HG02981 (cell line): Measurements from ENCODE around the gene YIPF6.
"Not testable (repeated sequence)": the region's sequence is repeated elsewhere in the genome, so short reads cannot be mapped to it uniquely, and the experiment has no call there.

Experiments
- ATAC-seq: cut with Tn5 transposase; IDR thresholded peaks from one replicate; pipeline ENCODE4 v1.9.1; 2021; ENCODE audit warnings: mild to moderate bottlenecking, moderate library complexity; ENCODE audit not compliant: unreplicated experiment

Gene YIPF6

DNA sequence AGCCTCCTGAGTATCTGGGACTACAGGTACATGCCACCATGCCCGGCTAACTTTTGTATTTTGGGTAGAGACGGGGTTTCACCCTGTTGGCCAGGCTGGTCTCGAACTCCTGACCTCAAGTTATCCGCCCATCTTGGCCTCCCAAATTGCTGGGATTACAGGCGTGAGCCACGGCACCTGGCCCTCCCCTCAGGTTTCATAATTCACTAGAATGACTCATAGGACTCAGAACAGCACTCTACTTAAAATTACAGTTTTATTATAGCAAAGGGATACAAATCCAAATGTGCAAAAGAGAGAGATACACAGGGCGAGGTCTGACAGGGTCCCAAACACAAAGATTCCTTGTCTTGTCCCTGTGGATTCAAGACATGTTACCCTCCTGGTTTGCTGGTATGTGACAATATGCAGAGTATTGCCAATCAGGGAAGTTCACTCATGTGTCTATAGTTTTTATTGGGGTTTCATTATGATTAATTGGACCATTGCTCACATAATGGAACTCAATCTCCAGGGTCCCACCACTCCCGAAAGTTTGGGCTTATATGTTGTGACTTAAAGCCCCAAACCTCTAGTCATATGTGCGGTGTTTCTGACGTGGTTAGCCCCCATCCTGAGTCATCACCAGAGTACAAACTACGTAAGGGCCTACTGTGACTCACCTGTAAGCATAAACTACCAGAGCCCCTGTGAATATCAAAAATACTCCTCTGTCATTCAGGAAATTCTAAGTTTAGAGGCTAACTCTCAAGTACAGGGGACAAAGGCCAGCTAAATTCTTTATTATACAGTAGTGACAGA is 5.2 kb downstream of the YIPF6 start:
- ATAC-seq = peak; percentile 62

DNA sequence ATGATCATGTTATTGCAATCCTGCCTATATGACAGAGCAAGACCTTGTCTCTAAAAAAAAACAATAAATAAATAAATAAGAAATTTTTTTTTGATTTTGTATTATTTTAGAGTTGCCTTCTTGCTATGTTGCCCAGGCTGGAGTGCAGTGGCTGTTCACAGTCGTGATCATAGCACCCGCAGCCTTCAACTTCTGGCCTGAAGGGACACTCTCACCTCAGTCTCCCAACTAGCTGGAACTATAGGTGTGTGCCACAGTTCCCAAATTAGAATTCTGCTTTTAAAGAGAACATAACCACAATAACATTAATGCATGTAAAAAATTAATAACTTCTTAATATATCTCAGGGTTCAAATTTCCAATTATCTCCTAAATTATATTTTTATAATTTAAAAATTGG is 7.8 kb downstream of the YIPF6 start:
- no peak for ATAC-seq

DNA sequence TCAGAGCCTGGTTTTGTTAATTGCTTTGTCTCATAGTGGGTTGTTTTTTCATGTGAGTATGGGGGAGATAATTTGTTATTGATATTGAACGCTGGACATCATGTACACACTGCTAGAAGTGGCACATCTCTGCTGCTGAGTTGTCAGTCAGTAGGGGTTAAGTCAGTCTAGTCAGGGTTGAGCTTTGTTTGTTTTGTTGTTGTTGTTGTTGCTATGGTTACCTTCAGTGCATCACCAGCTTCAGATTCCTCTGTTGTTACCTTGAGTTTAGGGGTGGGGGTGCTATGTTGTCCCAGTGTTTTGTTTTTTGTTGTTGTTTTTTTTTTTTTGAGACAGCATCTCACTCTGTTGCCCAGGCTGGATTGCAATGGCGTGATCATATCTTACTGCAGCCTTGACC is 9.9 kb downstream of the YIPF6 start:
- ATAC-seq = peak; percentile 42

DNA sequence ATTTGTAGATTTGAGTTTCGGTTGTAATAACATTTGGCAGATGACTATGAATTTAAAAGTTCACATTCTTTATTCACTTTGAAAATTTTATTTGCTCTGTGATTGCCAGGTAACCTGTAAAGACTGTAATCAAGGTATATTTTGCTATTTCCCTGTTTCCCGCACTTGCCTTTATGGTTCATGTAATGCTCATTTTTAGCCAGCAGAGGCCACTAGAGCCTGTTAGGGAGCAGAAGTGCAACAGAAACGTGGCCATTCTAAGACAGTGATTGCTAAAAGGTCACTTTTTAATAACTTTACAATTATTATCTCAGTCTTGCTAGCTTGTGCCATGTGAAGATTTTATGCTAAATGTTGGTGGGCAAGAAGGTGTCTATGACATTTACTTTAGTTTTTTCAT is 12.4 kb downstream of the YIPF6 start:
- peak; percentile 80 for ATAC-seq

DNA sequence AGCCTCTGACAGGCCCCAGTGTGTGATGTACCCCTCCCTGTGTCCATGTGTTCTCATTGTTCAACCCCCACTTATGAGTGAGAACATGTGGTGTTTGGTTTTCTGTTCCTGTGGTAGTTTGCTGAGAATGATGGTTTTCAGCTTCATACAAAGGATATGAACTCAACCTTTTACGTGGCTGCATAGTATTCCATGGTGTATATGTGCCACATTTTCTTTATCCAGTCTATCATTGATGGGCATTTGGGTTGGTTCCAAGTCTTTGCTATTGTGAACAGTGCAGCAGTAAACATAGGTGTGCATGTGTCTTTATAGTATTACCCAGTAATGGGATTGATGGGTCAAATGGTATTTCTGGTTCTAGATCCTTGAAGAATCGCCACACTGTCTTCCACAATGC is 25.8 kb downstream of the YIPF6 start:
- ATAC-seq = not testable (repeated sequence)

DNA sequence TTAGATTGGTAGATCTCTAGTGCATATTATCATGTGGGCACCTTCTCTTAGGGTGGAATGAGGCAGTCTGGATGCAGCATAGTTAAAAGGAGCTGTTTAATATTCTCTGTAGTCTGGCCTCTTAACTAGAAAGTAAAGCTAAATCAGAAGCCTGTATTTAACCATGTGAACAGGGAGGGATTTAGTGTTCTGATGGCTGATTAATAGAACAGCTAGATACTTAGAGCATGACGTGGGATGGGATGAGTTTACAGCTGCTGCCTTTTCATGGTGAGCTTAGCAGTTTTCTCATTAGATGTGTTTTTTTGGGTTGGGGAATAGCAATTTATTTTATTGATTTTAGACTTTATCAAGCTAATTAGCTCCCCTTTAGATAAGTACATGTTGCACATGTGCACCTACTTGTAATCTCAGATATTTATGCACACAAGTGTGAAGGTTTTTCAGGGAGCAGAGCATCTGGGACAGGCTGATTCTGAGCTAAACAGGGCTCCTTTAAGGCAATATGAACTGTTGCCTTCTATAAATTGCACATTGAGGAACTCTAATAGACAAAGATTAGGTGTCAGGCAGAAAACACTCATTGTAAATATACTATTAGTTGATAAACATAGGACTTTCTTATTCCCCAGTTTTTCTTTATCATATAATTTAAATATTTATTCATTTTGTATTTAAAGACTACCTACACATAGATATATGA is 34.1 kb downstream of the YIPF6 start:
- no peak for ATAC-seq

DNA sequence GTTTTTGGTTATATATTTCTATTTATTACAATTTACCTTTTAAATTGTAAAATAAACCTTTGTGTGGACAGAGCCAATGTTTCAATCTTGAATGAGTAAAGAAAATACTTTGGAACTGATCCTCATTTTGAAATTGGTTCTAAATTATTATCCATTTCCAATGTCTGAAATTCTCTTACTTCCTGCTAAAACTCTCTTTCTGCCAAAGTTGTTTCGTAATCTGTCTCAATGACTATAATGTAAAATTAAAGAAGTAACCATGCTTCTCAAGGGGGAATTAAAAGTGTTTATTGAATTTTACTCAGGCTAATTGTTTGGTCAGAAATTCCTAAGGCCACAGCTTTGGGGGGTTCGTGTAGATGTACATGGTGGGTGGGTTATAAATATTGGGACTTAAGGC is 34.8 kb downstream of the YIPF6 start:
- ATAC-seq = no peak

DNA sequence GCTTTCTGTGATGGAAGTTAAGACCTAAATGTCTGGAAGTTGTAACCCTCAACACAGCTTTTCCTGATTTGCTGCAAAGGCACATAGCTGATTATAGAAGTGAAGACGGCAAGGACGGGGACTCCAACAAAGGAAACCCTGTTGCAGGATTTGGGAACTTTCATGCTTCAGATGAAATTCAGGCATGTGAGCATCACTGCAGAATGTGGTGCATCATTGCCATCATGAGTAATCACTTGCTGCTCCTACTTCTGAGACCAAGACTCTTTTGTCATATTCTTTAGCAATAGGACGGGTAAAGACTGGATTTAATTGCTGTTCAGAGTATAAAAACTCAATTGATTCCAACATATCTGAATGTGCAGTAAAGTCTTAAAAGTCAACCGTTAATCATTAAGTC is 35.8 kb downstream of the YIPF6 start:
- ATAC-seq = no peak

DNA sequence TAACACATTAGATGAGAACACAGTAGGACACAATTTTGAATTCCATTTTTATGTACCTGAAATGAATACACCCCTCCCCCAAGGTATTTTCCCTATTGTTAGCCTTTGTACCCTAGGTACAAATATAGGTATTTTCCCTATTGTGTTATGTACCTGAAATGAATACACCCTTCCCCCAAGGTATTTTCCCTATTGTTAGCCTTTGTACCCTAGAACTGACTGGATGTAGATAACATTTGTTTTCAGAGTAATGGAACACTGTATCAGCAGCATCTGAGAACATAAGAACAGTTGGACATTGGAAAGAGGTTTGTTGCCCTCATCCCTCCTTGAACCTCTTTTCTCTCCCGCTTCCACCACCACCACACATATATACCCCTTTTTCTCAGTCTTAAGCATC is 37.6 kb downstream of the YIPF6 start:
- no peak for ATAC-seq

DNA sequence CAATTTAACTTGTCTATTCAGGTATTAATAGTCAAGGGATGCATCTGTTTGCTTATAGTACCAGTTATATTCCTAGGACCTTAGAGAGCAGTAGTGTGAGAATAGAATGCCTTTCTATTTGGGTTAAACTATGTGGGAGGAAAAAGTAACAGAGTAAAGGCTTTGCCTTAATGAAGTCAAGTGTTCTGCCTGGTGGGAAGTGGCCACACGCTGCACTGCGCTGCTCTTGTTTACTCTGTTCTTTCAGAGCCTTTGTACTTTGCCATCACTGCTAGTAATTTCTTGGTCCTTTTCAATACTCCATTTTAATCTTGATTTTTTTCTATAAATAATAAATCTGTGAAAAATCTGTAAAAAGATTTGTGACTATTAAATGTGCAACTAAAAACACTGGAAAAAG is 38.0 kb downstream of the YIPF6 start:
- ATAC-seq = no peak

DNA sequence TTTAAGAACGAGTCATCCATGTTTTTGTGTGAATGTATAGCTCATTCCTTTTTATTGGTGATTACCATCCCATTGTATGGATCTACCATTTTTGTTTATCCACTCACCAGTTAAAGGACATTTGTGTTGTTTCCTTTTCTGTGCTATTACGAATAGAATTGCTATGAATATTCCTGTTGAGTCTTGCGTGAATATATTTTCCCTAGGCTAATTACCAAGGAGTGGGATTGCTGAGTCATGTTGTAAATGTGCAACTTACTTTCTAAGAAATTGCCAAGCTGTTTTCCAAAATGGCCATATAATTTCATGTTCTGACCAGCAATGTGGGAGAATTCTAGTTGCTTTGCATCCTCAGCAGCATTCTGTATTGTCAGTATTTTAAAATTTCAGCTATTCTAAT is 51.3 kb downstream of the YIPF6 start:
- ATAC-seq = no peak

DNA sequence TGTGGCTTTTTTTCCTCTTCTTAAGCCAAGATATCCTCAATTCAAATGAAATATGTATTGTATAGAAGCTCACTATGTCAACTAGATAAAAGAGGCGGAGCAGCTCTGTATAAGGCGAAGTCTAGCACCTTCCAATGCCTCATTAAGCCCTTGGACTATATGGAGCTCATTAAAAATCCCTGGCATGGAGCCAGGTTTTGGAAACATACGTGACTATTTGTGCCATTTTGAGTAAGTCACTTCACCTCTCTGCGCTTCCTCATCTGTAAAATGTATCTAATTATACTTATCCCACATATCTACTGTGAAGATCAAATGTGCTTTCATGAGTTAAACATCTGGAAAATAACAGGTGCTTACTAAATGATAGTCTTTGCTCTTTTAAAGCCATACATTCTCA is 57.2 kb downstream of the YIPF6 start:
- no peak for ATAC-seq

DNA sequence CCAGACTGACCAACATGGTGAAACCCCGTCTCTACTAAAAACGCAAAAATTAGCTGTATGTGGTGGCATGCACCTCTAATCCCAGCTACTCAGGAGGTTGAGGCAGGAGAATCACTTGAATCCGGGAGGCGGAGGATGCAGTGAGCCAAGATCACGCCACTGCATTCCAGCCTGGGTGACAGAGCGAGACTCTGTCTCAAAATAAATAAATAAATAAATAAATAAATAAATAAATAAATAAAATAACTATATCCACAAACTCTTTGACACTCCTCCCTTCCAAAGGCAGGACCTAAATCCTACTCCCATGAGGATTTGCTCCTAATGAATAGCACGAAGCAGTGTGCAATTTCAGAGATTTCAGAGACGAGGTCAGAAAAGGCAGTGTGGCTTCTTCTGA is 58.3 kb downstream of the YIPF6 start:
- ATAC-seq = not testable (repeated sequence)

DNA sequence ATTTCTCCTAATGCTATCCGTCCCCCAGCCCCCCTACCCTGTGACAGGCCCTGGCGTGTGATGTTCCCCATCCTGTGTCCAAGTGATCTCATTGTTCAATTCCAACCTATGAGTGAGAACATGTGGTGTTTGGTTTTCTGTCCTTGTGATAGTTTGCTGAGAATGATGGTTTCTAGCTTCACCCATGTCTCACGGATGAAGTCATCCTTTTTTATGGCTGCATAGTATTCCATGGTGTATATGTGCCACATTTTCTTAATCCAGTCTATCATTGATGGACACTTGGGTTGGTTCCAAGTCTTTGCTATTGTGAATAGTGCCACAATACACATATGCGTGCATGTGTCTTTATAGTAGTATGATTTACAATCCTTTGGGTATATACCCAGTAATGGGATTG is 61.1 kb downstream of the YIPF6 start:
- not testable (repeated sequence) for ATAC-seq

DNA sequence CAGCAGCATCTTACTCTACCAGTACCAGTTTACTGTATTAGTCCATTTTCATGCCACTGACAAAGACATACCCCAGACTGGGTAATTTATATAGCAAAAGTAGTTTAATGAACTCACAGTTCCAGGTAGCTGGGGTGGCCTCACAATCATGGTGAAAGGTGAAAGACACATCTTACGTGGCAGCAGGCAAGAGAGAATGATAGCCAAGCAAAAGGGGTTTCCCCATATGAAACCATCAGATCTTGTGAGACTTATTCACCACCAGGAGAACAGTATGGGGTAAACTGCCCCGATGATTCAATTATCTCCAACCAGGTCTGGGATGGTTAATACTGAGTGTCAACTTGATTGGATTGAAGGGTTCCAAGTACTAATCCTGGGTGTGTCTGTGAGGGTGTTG is 69.3 kb downstream of the YIPF6 start:
- ATAC-seq = no peak

DNA sequence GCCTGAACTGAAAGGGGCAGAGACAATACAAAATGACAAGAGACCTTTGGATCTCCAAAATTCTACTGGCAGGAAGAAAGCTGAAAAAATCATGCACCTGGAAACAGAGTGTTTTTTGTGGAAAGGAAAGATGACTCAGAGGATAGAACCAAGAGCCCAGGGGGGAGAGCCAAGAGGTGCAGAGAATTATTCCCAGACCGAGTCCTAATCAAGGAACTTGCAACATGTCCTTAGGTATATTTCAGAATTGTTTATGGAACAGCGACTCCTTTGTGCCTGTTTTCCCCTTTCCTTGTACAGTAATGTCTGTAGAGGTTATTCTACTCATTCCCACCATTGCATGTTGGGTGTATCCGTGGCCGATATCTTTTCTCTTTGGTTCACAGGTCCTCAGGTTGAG is 71.7 kb downstream of the YIPF6 start:
- ATAC-seq = no peak

DNA sequence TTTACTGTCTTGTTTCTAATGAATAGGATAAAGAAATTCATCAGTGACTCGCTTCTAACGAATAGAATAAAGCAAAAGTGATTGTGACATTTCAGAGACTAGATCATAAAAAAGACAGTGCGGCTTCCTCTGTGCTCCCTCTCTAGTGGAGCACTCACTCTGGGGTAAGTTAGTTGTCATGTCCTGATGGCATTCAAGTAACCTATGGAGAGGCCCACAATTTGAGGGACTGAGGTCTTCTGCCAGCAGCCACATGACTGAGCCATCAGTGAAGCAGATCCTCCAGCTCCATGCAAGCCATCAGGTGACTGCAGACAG is 72.4 kb downstream of the YIPF6 start:
- no peak for ATAC-seq

DNA sequence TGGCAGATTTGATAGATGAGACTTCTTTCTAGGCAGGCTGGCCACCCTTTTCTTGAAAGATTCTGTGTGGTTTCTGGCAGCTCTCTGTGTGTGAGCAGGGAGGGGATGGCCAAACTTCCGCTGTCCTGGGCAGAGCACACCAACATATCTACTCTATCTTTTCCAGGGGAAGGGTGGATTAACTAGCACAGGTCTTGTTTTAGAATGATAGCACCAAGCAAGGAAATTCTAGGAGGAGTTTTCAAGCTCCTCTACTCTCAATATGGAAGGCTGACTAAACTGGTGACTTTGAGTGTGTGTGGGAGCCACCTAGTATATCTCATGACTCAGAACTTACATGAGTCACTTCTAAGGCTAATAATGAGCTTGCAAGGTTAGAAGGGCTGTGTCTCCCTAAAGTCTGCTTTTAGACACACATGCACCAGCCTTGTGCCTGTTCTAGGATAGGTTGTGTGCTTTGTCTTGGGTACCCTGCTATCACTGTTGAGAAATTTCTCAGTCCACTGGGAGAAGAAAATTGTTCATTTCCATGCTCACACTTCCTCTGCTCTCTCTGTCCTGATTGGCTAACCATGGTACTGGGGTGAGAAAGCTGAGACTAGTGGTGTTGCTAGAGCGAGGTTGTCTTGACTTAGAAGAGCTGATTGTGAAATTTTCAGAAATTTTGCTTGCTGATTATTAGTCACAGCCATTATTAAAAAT is 72.9 kb downstream of the YIPF6 start:
- peak; percentile 86 for ATAC-seq

DNA sequence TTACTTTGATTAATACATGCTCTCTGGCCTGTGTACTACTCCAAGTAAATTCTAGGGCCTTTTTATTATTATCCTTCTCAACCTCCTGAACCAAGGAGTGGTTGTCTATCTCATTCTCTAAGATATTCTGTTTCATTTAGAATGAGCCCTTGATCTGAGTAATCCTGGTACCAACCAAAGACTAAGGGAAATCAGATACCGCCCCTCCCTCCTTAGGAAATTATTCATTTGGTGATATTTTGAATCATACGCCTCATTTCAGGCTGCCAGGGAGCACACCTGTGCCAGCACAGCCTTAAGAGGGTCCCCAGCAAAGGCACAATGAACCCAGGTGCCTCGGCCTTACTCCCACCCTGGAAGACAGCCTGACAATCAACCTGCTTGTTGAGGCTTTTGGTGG is 75.4 kb downstream of the YIPF6 start:
- no peak for ATAC-seq

DNA sequence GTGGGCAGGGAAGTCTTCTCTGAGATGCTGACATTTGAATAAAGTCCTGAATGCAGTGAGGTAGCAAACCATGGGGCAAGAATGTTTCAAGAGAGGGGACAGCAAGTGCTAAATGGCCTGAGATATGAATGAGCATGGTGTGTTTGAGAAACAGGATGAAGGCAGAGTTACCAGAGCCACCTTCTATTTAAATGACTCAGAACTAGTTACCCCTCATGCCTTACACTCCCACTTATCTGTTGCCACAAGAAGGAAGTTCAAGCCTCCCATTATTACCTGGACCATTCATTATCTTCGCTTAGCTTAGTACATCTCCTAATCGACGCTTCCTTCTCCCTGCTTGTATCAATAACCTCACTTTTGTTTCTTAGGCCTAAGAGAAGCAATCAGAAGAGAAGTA is 81.0 kb downstream of the YIPF6 start:
- no peak for ATAC-seq

DNA sequence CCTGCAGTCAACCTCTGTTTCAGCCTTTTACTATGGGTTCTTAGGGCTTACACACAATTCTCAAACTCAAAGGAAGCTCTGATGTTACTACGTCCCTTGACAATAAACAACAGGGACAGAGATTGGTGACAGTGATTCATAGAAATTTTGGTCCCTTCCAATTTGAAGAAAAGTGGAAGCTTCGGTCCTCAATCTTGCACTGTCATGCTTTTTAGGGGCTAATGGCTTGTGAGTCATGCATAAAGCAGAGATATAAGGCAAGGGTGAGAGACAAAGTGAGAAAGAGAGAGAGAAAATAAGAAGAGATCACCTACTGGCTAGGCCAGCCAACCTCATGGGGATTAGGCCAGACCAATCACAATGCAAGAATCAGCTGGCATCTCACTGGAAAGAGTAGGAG is 85.4 kb downstream of the YIPF6 start:
- ATAC-seq = no peak
